Renal cortex interstitium (tissue), 11 donors: ENCODE measurements around the gene ESPNL. TPM values are rescaled to one million over a fixed set of nuclear protein-coding genes. Genes with fewer than 3 reads are reported as not detected.

Source experiments
- DNase-seq, 11 donors: peaks; one replicate each; pipeline ENCODE4 v3.0.0-alpha.2; 2013; ENCODE audit warnings: low read depth in 9 of 11, low spot score in 4 of 11; ENCODE audit errors: extremely low read depth in 1 of 11
- polyA plus RNA-seq, 3 donors: library from polyadenylated mRNA; unstranded; fragments of 120-200 nt; gene quantifications; one replicate each; pipeline ENCODE4 v1.2.1, GENCODE V29; 2013; ENCODE audit not compliant: insufficient read length in 3 of 3

Gene ESPNL
- polyA plus RNA-seq, 3 donors = 1.9 to 4.5 (median 2.7) TPM

- DNase-seq = no peak
Observed at GRCh38 chr2:238146884-238147544, 46.9 kb downstream of the ESPNL start.

GRCh38 chr2:238148981-238149380 lies 48.8 kb downstream of the ESPNL start:
- no peak for DNase-seq

- no peak for DNase-seq
Observed at GRCh38 chr2:238149841-238150572, 49.9 kb downstream of the ESPNL start.

GRCh38 chr2:238150686-238151085 lies 50.5 kb downstream of the ESPNL start:
- no peak for DNase-seq

- DNase-seq = no peak
Observed at GRCh38 chr2:238151205-238151604, 51.1 kb downstream of the ESPNL start.

- no peak for DNase-seq
Observed at GRCh38 chr2:238151628-238152235, 51.6 kb downstream of the ESPNL start.

- no peak for DNase-seq
Observed at GRCh38 chr2:238152771-238153688, 52.9 kb downstream of the ESPNL start.

GRCh38 chr2:238154570-238154969 lies 54.4 kb downstream of the ESPNL start:
- no peak for DNase-seq

GRCh38 chr2:238155051-238155760 lies 55.1 kb downstream of the ESPNL start:
- peak; percentile 61 to 91 (median 82) for DNase-seq

- no peak for DNase-seq
Observed at GRCh38 chr2:238155761-238156694, 55.9 kb downstream of the ESPNL start.

GRCh38 chr2:238157506-238158017 lies 57.4 kb downstream of the ESPNL start:
- no peak for DNase-seq

- no peak for DNase-seq
Observed at GRCh38 chr2:238158018-238158508, 57.9 kb downstream of the ESPNL start.

GRCh38 chr2:238158509-238159070 lies 58.5 kb downstream of the ESPNL start, which contains the start of gene ERFE:
Gene ERFE, plus strand, starts transcription at chr2:238158970. Its CDS starts 38 bp downstream, at chr2:238159008.
- no peak for DNase-seq

GRCh38 chr2:238159071-238159539 lies 59.0 kb downstream of the ESPNL start:
- DNase-seq = no peak

- no peak for DNase-seq
Observed at GRCh38 chr2:238159661-238160205, 59.6 kb downstream of the ESPNL start.
